HepG2 (cell line): ENCODE data around the gene NIPAL1. TPM values are rescaled to one million over a fixed set of nuclear protein-coding genes. Genes with fewer than 3 reads are reported as not detected.

Experiments
- ELF1 ChIP-seq: sonication (generic); formaldehyde crosslinking; IDR thresholded peaks from 2 replicates; pipeline ENCODE4 v1.4.0; 2020; ENCODE audit warnings: missing genetic modification reagents
- HNF1B ChIP-seq: sonication (generic); formaldehyde crosslinking; IDR thresholded peaks from 2 replicates; pipeline ENCODE4 v1.5.1; 2020; ENCODE audit warnings: mild to moderate bottlenecking, moderate library complexity, missing genetic modification reagents
- ISL2 ChIP-seq: sonication (generic); formaldehyde crosslinking; IDR thresholded peaks from 2 replicates; pipeline ENCODE4 v1.5.0; 2020; ENCODE audit warnings: missing genetic modification reagents
- REL ChIP-seq: sonication (generic); formaldehyde crosslinking; conservative IDR thresholded peaks from 2 replicates; pipeline ENCODE4 v1.8.0; 2022; ENCODE audit warnings: mild to moderate bottlenecking, missing genetic modification reagents, moderate library complexity
- SOX13 ChIP-seq, 3 experiments: fragments of 450-650 bp in 1 of 3; sonication (generic) in 1 of 3; formaldehyde crosslinking in 1 of 3; IDR thresholded peaks in 2 of 3; conservative IDR thresholded peaks in 1 of 3; 2 replicates each; pipeline versions ENCODE4 v1.5.0 to v1.6.1; 2016 to 2020; ENCODE audit warnings: antibody characterized with exemption in 1 of 3, mild to moderate bottlenecking in 1 of 3, missing compliant biosample characterization in 1 of 3, missing genetic modification reagents in 1 of 3, moderate library complexity in 1 of 3
- SRY ChIP-seq: sonication (generic); formaldehyde crosslinking; IDR thresholded peaks from 2 replicates; pipeline ENCODE4 v1.8.0; 2022; ENCODE audit warnings: mild to moderate bottlenecking, missing genetic modification reagents
- ZBTB40 ChIP-seq, 2 experiments: fragments of 450-650 bp in 1 of 2; sonication (generic) in 1 of 2; formaldehyde crosslinking in 1 of 2; IDR thresholded peaks; 2 replicates each; pipeline versions ENCODE4 v1.6.1 to v1.8.0; 2016 to 2022; ENCODE audit warnings: antibody characterized with exemption in 1 of 2, mild to moderate bottlenecking in 1 of 2, missing genetic modification reagents in 1 of 2
- ZNF207 ChIP-seq: fragments of 450-650 bp; IDR thresholded peaks from 2 replicates; pipeline ENCODE4 v1.6.1; 2016; ENCODE audit warnings: antibody characterized with exemption, borderline replicate concordance
- ZNF337 ChIP-seq: sonication (generic); formaldehyde crosslinking; IDR thresholded peaks from 2 replicates; pipeline ENCODE4 v1.5.1; 2020; ENCODE audit warnings: missing genetic modification reagents, low read depth, mild to moderate bottlenecking, borderline replicate concordance
- ZNF501 ChIP-seq: sonication (generic); formaldehyde crosslinking; IDR thresholded peaks from 2 replicates; pipeline ENCODE4 v1.5.1; 2020; ENCODE audit warnings: mild to moderate bottlenecking, moderate library complexity, missing genetic modification reagents
- ZSCAN22 ChIP-seq: sonication (generic); formaldehyde crosslinking; IDR thresholded peaks from 2 replicates; pipeline ENCODE4 v1.4.0; 2020; ENCODE audit warnings: mild to moderate bottlenecking, missing genetic modification reagents
- polyA plus RNA-seq, 8 experiments: library from polyadenylated mRNA; depleted of rRNA in 3 of 8; stranded (reverse) in 7 of 8; unstranded in 1 of 8; fragments of >200 nt; fragmentation: Illumina TruSeq in 4 of 8; extraction: Trizol in 4 of 8; gene quantifications; 2 replicates each; pipeline versions ENCODE4 v1.2.1 to v1.2.3, GENCODE V29; 2011 to 2016; ENCODE audit warnings: low read depth in 4 of 8, missing spikeins in 1 of 8, mixed read lengths in 1 of 8; ENCODE audit not compliant: insufficient read depth in 1 of 8
- total RNA-seq, 5 experiments: library from RNA; depleted of rRNA; stranded (reverse); fragments of >200 nt; fragmentation: Illumina TruSeq; extraction: Trizol; gene quantifications; 2 replicates each; pipeline ENCODE4 v1.2.3, GENCODE V29; 2016; ENCODE audit warnings: low read depth in 1 of 5

NIPAL1 gene
- total and polyA plus RNA-seq, 2 of the 13 experiments (the other 11 are each of a cell fraction or from before 2014, with no cell fraction given): 1.4 to 3.4 TPM

GRCh38 chr4:48038666-48039065 lies 22.1 kb downstream of the NIPAL1 start (continued):
- TF ChIP-seq ZNF207 (no peak), ZNF501 (no peak), REL (CRISPR knock-in tag) (no peak), ZSCAN22 (CRISPR knock-in tag) (no peak), ZNF337 (CRISPR knock-in tag) (no peak), SOX13 (IDR thresholded peaks at IDR 0.05) (no peak), SOX13 (CRISPR knock-in tag; conservative IDR thresholded peaks at IDR 0.05 in 1 of 2, IDR thresholded peaks at IDR 0.05 in 1 of 2) (peak in 1 of 2 experiments; percentile 80; a peak in 2 of 4 replicates), ISL2 (CRISPR knock-in tag) (0 out of 2 replicates have a peak, but pooled peaks have one; percentile 23), SRY (CRISPR knock-in tag) (no peak), ELF1 (CRISPR knock-in tag) (peak; percentile 51), HNF1B (CRISPR knock-in tag) (no peak), ZBTB40 (IDR thresholded peaks at IDR 0.05) (no peak), ZBTB40 (CRISPR knock-in tag; IDR thresholded peaks at IDR 0.05) (no peak)
